Subcutaneous adipose tissue (tissue), 4 donors: ENCODE measurements around the gene NPR3. TPM values are rescaled to one million over a fixed set of nuclear protein-coding genes. Genes with fewer than 3 reads are reported as not detected.

Experiments
- CTCF ChIP-seq: fragments of 450-650 bp; IDR thresholded peaks from one replicate; pipeline ENCODE4 v1.5.1; 2016; ENCODE audit warnings: low read depth, mild to moderate bottlenecking, control low read depth, antibody characterized with exemption, moderate library complexity
- total RNA-seq, 4 donors: library from RNA; depleted of rRNA; stranded (reverse); fragments of >200 nt; gene quantifications; one replicate each; pipeline ENCODE4 v1.1.0, GENCODE V29; 2016

NPR3 gene
- total RNA-seq = 10 to 100 TPM in 3 of 4 donors, 1 to 10 TPM in 1; 5.6 to 45.4 (median 23.0) TPM

GRCh38 chr5:32710550-32711361 is at the start of gene NPR3:
Gene NPR3, plus strand, starts transcription at chr5:32711321. Its CDS starts 456 bp downstream, at chr5:32711777.
- no peak for TF ChIP-seq CTCF

- no peak for TF ChIP-seq CTCF
Observed at GRCh38 chr5:32664523-32664922, 46.6 kb upstream of the NPR3 start.

- no peak for TF ChIP-seq CTCF
Observed at GRCh38 chr5:32668552-32668951, 42.6 kb upstream of the NPR3 start.

- TF ChIP-seq CTCF = no peak
Observed at GRCh38 chr5:32673272-32673671, 37.8 kb upstream of the NPR3 start.

GRCh38 chr5:32677023-32677422 is 34.1 kb upstream of the NPR3 start:
- TF ChIP-seq CTCF = no peak

GRCh38 chr5:32678472-32678871 is 32.6 kb upstream of the NPR3 start:
- no peak for TF ChIP-seq CTCF

- no peak for TF ChIP-seq CTCF
Observed at GRCh38 chr5:32679218-32679617, 31.9 kb upstream of the NPR3 start.
